Fibroblast of the aortic adventitia (primary cell): ENCODE data around the gene NBEA. TPM values are rescaled to one million over a fixed set of nuclear protein-coding genes. Genes with fewer than 3 reads are reported as not detected.

ENCODE experiments used
- DNase-seq: peaks from one replicate; pipeline ENCODE4 v3.0.0-alpha.2; 2010; ENCODE audit warnings: low read depth
- H3K4me3 ChIP-seq: 2 replicates; pipeline ENCODE4 v1.5.1; 2011; ENCODE audit warnings: low read depth, mild to moderate bottlenecking, control low read depth, low read length, moderate library complexity
- total RNA-seq: library from RNA; depleted of rRNA; stranded (reverse); fragments of >200 nt; gene quantifications from 2 replicates; pipeline ENCODE4 v1.2.3, GENCODE V29; 2012; ENCODE audit warnings: low replicate concordance
- TF ChIP-seq, protein P1 (sequence below): IDR thresholded peaks from 2 replicates; pipeline ENCODE4 v1.5.1; 2011; ENCODE audit warnings: mild to moderate bottlenecking, low read length, control low read depth, inconsistent platforms; ENCODE audit not compliant: insufficient read depth

The NBEA gene
- total RNA-seq, 1 donor: 6.9 TPM

DNA sequence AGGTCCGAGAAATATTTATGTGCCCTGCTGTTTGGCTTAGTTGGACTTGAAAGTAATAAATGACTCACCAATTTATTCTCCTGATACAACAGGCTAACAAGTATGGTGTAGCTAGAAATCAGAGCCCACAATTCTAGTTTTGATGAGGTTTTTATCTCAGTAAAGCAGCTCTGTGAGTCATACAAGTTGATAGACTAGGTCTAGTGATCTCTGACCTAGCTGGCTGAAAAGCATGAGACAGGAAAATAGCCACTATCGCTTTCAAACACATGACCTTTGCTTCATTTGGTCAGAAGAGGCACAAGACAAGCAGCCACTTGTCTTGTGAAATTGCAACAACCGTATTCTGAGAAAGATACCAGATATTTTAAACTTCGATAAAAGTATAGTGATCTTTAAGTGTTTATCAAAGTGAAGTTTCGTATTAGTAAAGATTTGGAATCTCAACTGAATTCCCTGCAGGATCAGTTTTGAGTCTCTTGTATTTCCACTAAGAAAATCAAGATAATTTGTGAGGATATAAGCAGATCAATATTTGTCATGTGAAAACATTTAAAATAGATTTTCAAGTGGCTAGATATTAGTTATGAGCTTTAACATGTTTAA is 407.7 kb downstream of the NBEA start:
- DNase-seq: peak; percentile 1
- TF ChIP-seq, protein P1, sequence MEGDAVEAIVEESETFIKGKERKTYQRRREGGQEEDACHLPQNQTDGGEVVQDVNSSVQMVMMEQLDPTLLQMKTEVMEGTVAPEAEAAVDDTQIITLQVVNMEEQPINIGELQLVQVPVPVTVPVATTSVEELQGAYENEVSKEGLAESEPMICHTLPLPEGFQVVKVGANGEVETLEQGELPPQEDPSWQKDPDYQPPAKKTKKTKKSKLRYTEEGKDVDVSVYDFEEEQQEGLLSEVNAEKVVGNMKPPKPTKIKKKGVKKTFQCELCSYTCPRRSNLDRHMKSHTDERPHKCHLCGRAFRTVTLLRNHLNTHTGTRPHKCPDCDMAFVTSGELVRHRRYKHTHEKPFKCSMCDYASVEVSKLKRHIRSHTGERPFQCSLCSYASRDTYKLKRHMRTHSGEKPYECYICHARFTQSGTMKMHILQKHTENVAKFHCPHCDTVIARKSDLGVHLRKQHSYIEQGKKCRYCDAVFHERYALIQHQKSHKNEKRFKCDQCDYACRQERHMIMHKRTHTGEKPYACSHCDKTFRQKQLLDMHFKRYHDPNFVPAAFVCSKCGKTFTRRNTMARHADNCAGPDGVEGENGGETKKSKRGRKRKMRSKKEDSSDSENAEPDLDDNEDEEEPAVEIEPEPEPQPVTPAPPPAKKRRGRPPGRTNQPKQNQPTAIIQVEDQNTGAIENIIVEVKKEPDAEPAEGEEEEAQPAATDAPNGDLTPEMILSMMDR: no peak
- no peak overlapping the region for H3K4me3 ChIP-seq

GRCh38 chr13:35354285-35354684 is 412.2 kb downstream of the NBEA start:
- TF ChIP-seq, protein P1: no peak
- DNase-seq: no peak

DNA sequence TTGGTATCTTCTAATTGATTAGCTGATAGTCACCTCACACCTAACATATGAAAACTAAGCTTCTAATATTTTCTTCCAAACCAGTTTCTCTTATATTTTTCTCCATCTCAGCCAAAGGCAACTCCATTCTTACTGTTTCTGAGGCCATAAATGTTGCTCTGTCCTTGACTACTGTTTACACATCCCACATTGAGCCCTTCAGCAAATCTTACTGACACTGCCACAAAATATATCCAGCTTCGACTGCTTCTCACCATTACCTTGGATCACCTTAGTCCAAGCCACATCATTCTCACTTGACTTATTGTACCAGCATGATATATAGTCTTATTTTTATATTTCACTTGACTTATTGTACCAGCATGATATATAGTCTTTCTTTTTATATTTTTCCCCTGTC is 412.8 kb downstream of the NBEA start:
- TF ChIP-seq, protein P1: no peak
- H3K4me3 ChIP-seq: no peak overlapping the region
- no peak for DNase-seq

More at GRCh38 chr13:35354285-35354684, 412.2 kb downstream of the NBEA start:
- H3K4me3 ChIP-seq: no peak overlapping the region

- no peak overlapping the region for H3K4me3 ChIP-seq
- TF ChIP-seq, protein P1: no peak
- DNase-seq: no peak
Measured at GRCh38 chr13:35356572-35356971, 414.5 kb downstream of the NBEA start.

DNA sequence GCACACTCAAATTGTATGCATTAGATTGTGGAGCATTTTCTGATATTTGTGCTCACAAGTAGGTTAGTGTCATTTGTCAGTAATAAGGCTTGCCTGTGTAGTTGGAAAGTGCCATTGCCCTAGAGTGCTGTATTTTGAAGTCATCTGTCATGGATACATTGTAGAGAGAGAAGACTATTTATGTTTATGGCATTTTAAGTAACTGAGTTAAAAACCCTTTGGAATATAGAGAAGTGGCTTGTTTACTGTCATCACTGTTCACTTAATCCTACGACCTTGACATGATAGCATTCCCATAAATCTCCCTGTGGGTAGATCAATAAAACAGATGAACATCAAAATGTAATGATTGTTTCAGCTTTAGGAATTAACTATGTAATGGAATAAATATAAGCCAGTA is 423.8 kb downstream of the NBEA start:
- H3K4me3 ChIP-seq: no peak overlapping the region
- DNase-seq: no peak
- TF ChIP-seq, protein P1: no peak

GRCh38 chr13:35367586-35367985 is 425.5 kb downstream of the NBEA start:
- DNase-seq: no peak
- H3K4me3 ChIP-seq: no peak overlapping the region
- TF ChIP-seq, protein P1: no peak

- no peak overlapping the region for H3K4me3 ChIP-seq
- TF ChIP-seq, protein P1: no peak
- DNase-seq: peak; percentile 26
Measured at GRCh38 chr13:35378939-35379338, 436.9 kb downstream of the NBEA start.
